T-helper 22 cell (primary cell): ENCODE data around the gene SLC28A2.
"Not testable (repeated sequence)": the region's sequence is repeated elsewhere in the genome, so short reads cannot be mapped to it uniquely, and the experiment has no call there.

Experiments
- DNase-seq: peaks from one replicate; pipeline ENCODE4 v3.0.0-alpha.2; 2020; ENCODE audit warnings: low read depth

Gene SLC28A2

GRCh38 chr15:45251888-45252287, at the start of gene SLC28A2:
Gene SLC28A2 (plus strand): TSS chr15:45252234. CDS start chr15:45253216, 982 bp downstream.
- DNase-seq: no peak

- no peak for DNase-seq
Observed at GRCh38 chr15:45203182-45203581, 48.9 kb upstream of the SLC28A2 start.

- DNase-seq: peak; percentile 25
Observed at GRCh38 chr15:45205192-45205591, 46.8 kb upstream of the SLC28A2 start.

GRCh38 chr15:45212493-45212892, 39.5 kb upstream of the SLC28A2 start:
- DNase-seq: no peak

- no peak for DNase-seq
Observed at GRCh38 chr15:45221053-45221599, 30.9 kb upstream of the SLC28A2 start.

GRCh38 chr15:45221967-45222366, 30.1 kb upstream of the SLC28A2 start:
- DNase-seq: no peak

GRCh38 chr15:45224621-45225217, 27.3 kb upstream of the SLC28A2 start:
- no peak for DNase-seq

- no peak for DNase-seq
Observed at GRCh38 chr15:45225506-45226273, 26.3 kb upstream of the SLC28A2 start.

GRCh38 chr15:45228931-45229330, 23.1 kb upstream of the SLC28A2 start:
- DNase-seq: no peak

GRCh38 chr15:45230245-45230965, 21.6 kb upstream of the SLC28A2 start:
- no peak for DNase-seq

GRCh38 chr15:45231132-45231531, 20.9 kb upstream of the SLC28A2 start:
- DNase-seq: no peak

GRCh38 chr15:45231864-45232562, 20.0 kb upstream of the SLC28A2 start:
- no peak for DNase-seq

GRCh38 chr15:45234562-45235235, 17.3 kb upstream of the SLC28A2 start:
- no peak for DNase-seq

GRCh38 chr15:45236806-45237205, 15.2 kb upstream of the SLC28A2 start:
- not testable (repeated sequence) for DNase-seq

- DNase-seq: no peak
Observed at GRCh38 chr15:45242289-45242688, 9.7 kb upstream of the SLC28A2 start.

- no peak for DNase-seq
Observed at GRCh38 chr15:45249125-45249780, 2.8 kb upstream of the SLC28A2 start.

- DNase-seq: no peak
Observed at GRCh38 chr15:45253330-45253729, 1.3 kb downstream of the SLC28A2 start.

- no peak for DNase-seq
Observed at GRCh38 chr15:45254405-45254804, 2.4 kb downstream of the SLC28A2 start.

- not testable (repeated sequence) for DNase-seq
Observed at GRCh38 chr15:45254824-45255223, 2.8 kb downstream of the SLC28A2 start.

- DNase-seq: no peak
Observed at GRCh38 chr15:45259796-45260195, 7.8 kb downstream of the SLC28A2 start.

- no peak for DNase-seq
Observed at GRCh38 chr15:45262906-45263461, 10.9 kb downstream of the SLC28A2 start.
